ENCODE data around the gene WNT6.

Gene WNT6

GRCh38 chr2:218816561-218817011 is 43.0 kb upstream of the WNT6 start:
- no peak overlapping the region for H3K27ac ChIP-seq (ENCODE audit: low read depth, low read length)
- no peak overlapping the region for H2AFZ ChIP-seq (ENCODE audit: low read depth, low read length, severe bottlenecking)
- H3K36me3 ChIP-seq (ENCODE audit: low read length): no peaks in the 10 kb centered on the region
- no peaks in the 10 kb centered on the region for H3F3A ChIP-seq (ENCODE audit: insufficient read depth)
- no peak overlapping the region for H3K4me2 ChIP-seq (ENCODE audit: low read depth, low read length, poor library complexity, severe bottlenecking)
- H3K27me3 ChIP-seq (ENCODE audit: low read length): no peaks in the 10 kb centered on the region
- H3K4me3 ChIP-seq (ENCODE audit: insufficient read depth, low read length, poor library complexity, severe bottlenecking): no peak overlapping the region
- TF ChIP-seq EZH2phosphoT487 (conservative IDR thresholded peaks at IDR 0.05; ENCODE audit: low read length): no peak
- TF ChIP-seq, protein P1, sequence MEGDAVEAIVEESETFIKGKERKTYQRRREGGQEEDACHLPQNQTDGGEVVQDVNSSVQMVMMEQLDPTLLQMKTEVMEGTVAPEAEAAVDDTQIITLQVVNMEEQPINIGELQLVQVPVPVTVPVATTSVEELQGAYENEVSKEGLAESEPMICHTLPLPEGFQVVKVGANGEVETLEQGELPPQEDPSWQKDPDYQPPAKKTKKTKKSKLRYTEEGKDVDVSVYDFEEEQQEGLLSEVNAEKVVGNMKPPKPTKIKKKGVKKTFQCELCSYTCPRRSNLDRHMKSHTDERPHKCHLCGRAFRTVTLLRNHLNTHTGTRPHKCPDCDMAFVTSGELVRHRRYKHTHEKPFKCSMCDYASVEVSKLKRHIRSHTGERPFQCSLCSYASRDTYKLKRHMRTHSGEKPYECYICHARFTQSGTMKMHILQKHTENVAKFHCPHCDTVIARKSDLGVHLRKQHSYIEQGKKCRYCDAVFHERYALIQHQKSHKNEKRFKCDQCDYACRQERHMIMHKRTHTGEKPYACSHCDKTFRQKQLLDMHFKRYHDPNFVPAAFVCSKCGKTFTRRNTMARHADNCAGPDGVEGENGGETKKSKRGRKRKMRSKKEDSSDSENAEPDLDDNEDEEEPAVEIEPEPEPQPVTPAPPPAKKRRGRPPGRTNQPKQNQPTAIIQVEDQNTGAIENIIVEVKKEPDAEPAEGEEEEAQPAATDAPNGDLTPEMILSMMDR (IDR thresholded peaks at IDR 0.05; ENCODE audit: insufficient read depth, low read length, poor library complexity, severe bottlenecking): no peak
- H3K9me3 ChIP-seq (ENCODE audit: insufficient read depth, low read length): no peaks in the 10 kb centered on the region
- H3K9me2 ChIP-seq (replicated peaks; ENCODE audit: insufficient read depth, low read length): no peaks in the 10 kb centered on the region
- no peaks in the 10 kb centered on the region for H4K20me1 ChIP-seq (ENCODE audit: low read depth, low read length)
- H3K9ac ChIP-seq (ENCODE audit: low read length): no peak overlapping the region
- no peaks in the 10 kb centered on the region for H3K79me2 ChIP-seq (ENCODE audit: insufficient read depth, low read length)

DNA sequence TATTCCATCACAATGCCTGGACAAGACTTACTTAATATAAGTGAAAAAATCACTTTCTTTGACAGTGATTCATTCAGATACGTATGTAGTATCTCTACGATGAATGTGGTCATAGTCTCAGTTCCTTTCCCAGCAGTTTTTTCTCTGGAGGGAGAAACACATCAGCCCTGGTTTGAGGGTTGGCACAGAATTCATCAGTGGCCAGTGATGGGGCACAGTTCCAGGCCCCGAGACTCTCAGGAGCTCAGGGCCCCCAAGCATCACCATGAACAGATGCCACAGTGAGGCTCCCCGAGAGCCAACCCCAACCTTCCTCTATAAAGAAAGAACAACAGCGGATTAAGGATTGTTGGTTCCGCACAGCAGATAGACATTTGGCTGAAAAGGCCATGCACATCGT is 40.5 kb upstream of the WNT6 start:
- no peak overlapping the region for H3K4me3 ChIP-seq (ENCODE audit: insufficient read depth, low read length, poor library complexity, severe bottlenecking)
- TF ChIP-seq EZH2phosphoT487 (conservative IDR thresholded peaks at IDR 0.05; ENCODE audit: low read length): no peak
- TF ChIP-seq, protein P1 (IDR thresholded peaks at IDR 0.05; ENCODE audit: insufficient read depth, low read length, poor library complexity, severe bottlenecking): no peak
- H3K36me3 ChIP-seq (ENCODE audit: low read length): no peaks in the 10 kb centered on the region
- H3F3A ChIP-seq (ENCODE audit: insufficient read depth): no peaks in the 10 kb centered on the region
- H2AFZ ChIP-seq (ENCODE audit: low read depth, low read length, severe bottlenecking): no peak overlapping the region
- H3K27ac ChIP-seq (ENCODE audit: low read depth, low read length): no peak overlapping the region
- no peak overlapping the region for H3K4me2 ChIP-seq (ENCODE audit: low read depth, low read length, poor library complexity, severe bottlenecking)
- no peak overlapping the region for H3K9ac ChIP-seq (ENCODE audit: low read length)
- no peaks in the 10 kb centered on the region for H3K79me2 ChIP-seq (ENCODE audit: insufficient read depth, low read length)
- H3K9me2 ChIP-seq (replicated peaks; ENCODE audit: insufficient read depth, low read length): no peaks in the 10 kb centered on the region
- H4K20me1 ChIP-seq (ENCODE audit: low read depth, low read length): no peaks in the 10 kb centered on the region
- no peaks in the 10 kb centered on the region for H3K9me3 ChIP-seq (ENCODE audit: insufficient read depth, low read length)
- no peaks in the 10 kb centered on the region for H3K27me3 ChIP-seq (ENCODE audit: low read length)

DNA sequence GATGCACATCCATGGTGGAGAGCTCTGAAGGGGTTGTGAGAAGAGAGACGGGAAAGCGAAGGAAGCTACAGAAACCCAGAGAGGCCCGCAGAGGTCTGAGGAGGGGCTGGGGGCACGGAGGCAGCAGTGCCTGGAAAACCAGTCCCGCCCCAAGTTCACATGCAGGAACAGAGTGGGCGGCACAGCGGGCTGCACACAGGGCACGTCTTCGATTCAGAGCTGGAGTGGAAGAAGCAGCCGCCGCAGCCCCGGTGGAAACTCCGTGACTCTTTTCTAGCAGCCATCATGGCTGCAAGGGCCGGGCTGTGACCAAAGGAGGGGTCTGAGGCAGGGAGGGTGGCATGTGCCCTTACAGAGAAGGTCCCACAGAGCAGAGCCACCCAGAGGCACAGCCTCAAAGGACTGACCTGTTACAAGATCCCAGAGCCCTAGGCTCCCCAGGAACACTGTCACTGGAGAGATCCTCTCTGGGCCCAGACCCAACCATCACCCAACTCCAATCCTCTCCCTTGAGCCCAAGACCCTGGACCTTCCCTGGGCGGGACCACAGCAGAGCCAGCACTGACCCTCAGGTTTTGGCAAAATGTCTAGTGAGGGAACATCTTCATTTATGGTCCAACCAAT is 38.7 kb upstream of the WNT6 start:
- Histone ChIP-seq H2AFZ (ENCODE audit: low read depth, low read length, severe bottlenecking) (no peak overlapping the region), H3K9me2 (replicated peaks; ENCODE audit: insufficient read depth, low read length) (no peaks in the 10 kb centered on the region), H3K9me3 (ENCODE audit: insufficient read depth, low read length) (no peaks in the 10 kb centered on the region), H3K36me3 (ENCODE audit: low read length) (no peaks in the 10 kb centered on the region), H3K9ac (ENCODE audit: low read length) (no peak overlapping the region), H3F3A (ENCODE audit: insufficient read depth) (no peaks in the 10 kb centered on the region), H3K4me3 (ENCODE audit: insufficient read depth, low read length, poor library complexity, severe bottlenecking) (no peak overlapping the region), H3K27me3 (ENCODE audit: low read length) (no peaks in the 10 kb centered on the region), H4K20me1 (ENCODE audit: low read depth, low read length) (no peaks in the 10 kb centered on the region), H3K4me2 (ENCODE audit: low read depth, low read length, poor library complexity, severe bottlenecking) (no peak overlapping the region), H3K79me2 (ENCODE audit: insufficient read depth, low read length) (no peaks in the 10 kb centered on the region), H3K27ac (ENCODE audit: low read depth, low read length) (no peak overlapping the region)
- no peak for TF ChIP-seq EZH2phosphoT487 (conservative IDR thresholded peaks at IDR 0.05; ENCODE audit: low read length)
- TF ChIP-seq, protein P1 (IDR thresholded peaks at IDR 0.05; ENCODE audit: insufficient read depth, low read length, poor library complexity, severe bottlenecking): no peak
